Peyer's patch (tissue), 4 donors: Measurements from ENCODE around the gene SOX1. TPM values are rescaled to one million over a fixed set of nuclear protein-coding genes. Genes with fewer than 3 reads are reported as not detected.
A peak's percentile ranks its signal among the peaks of the same experiment; 100 is the strongest.

Source experiments
- DNase-seq, 3 donors: peaks; one replicate each; pipeline ENCODE4 v3.0.0-alpha.2; 2017 to 2019
- H3K27ac ChIP-seq, 4 donors: fragments of 200-600 bp; sonication (generic); one replicate each; pipeline ENCODE4 v1.5.1; 2016 to 2019
- H3K27me3 ChIP-seq, 2 donors: fragments of 200-600 bp; sonication (generic); one replicate each; pipeline ENCODE4 v1.5.1; 2019
- H3K36me3 ChIP-seq, 3 donors: fragments of 200-600 bp; sonication (generic); one replicate each; pipeline ENCODE4 v1.5.1; 2016 to 2019
- H3K4me1 ChIP-seq, 4 donors: fragments of 200-600 bp; sonication (generic); one replicate each; pipeline ENCODE4 v1.5.1; 2016 to 2019
- H3K4me3 ChIP-seq, 4 donors: fragments of 200-600 bp; sonication (generic); 1 replicate in 3 of 4; 2 replicates in 1 of 4; pipeline ENCODE4 v1.5.1; 2016 to 2019; ENCODE audit warnings: mild to moderate bottlenecking in 1 of 4
- H3K9me3 ChIP-seq, 4 donors: fragments of 200-600 bp; sonication (generic); one replicate each; pipeline ENCODE4 v1.5.1; 2016 to 2019; ENCODE audit warnings: mild to moderate bottlenecking in 1 of 4
- CTCF ChIP-seq, 6 experiments: fragments of 450-650 bp in 4 of 6; fragments of 200-600 bp in 2 of 6; sonication (generic) in 1 of 6; IDR thresholded peaks; one replicate each; pipeline ENCODE4 v1.5.1; 2017 to 2019; ENCODE audit warnings: antibody characterized with exemption in 6 of 6, mild to moderate bottlenecking in 3 of 6, moderate library complexity in 1 of 6
- POLR2A ChIP-seq, 2 donors: fragments of 450-650 bp; IDR thresholded peaks; one replicate each; pipeline ENCODE4 v1.5.1; 2017; ENCODE audit warnings: antibody characterized with exemption in 2 of 2, mild to moderate bottlenecking in 2 of 2, moderate library complexity in 2 of 2
- total RNA-seq, 4 donors: library from RNA; depleted of rRNA; stranded (reverse); fragments of >200 nt; gene quantifications; one replicate each; pipeline ENCODE4 v1.1.0, GENCODE V29; 2016

SOX1 gene
- not detected for total RNA-seq

- DNase-seq, result no peak
- no peak for TF ChIP-seq POLR2A (IDR thresholded peaks at IDR 0.05)
- TF ChIP-seq CTCF (IDR thresholded peaks at IDR 0.05), result no peak
- peaks cover 0 to 20% (median 0%) of the 10 kb centered on the region in 4 donors for H3K4me1 ChIP-seq
- H3K27ac ChIP-seq, result no peak within 1 kb of the TSS
- peaks cover 0 to 9% (median 0%) of the 10 kb centered on the region in 4 donors for H3K9me3 ChIP-seq
- no peaks in the 10 kb centered on the region for H3K36me3 ChIP-seq
- H3K27me3 ChIP-seq, result peaks cover 0 to 74% of the 10 kb centered on the region in 2 donors
- peak within 1 kb of the TSS in 3 of 4 donors; percentile 26 to 37 (median 35) for H3K4me3 ChIP-seq
Observed at GRCh38 chr13:112067116-112067741, at the start of gene SOX1. TSS of gene SOX1 (plus strand) at chr13:112067149. CDS start at chr13:112067659, 510 bp downstream.

GRCh38 chr13:112024577-112024976 lies 42.4 kb upstream of the SOX1 start:
- Histone ChIP-seq H3K27me3 (no peaks in the 10 kb centered on the region), H3K27ac (no peak overlapping the region), H3K4me1 (no peaks in the 10 kb centered on the region), H3K4me3 (no peak overlapping the region), H3K9me3 (no peaks in the 10 kb centered on the region), H3K36me3 (no peaks in the 10 kb centered on the region)
- no peak for DNase-seq
- TF ChIP-seq CTCF (IDR thresholded peaks at IDR 0.05), result no peak
- no peak for TF ChIP-seq POLR2A (IDR thresholded peaks at IDR 0.05)

- Histone ChIP-seq H3K27me3 (no peaks in the 10 kb centered on the region), H3K27ac (no peak overlapping the region), H3K4me3 (no peak overlapping the region), H3K4me1 (no peaks in the 10 kb centered on the region), H3K36me3 (no peaks in the 10 kb centered on the region), H3K9me3 (no peaks in the 10 kb centered on the region)
- TF ChIP-seq CTCF (IDR thresholded peaks at IDR 0.05) (no peak), POLR2A (IDR thresholded peaks at IDR 0.05) (no peak)
- DNase-seq, result peak in 1 of 3 donors; percentile 33
Observed at GRCh38 chr13:112027250-112027649, 39.7 kb upstream of the SOX1 start.

- TF ChIP-seq CTCF (IDR thresholded peaks at IDR 0.05) (no peak), POLR2A (IDR thresholded peaks at IDR 0.05) (no peak)
- no peaks in the 10 kb centered on the region for H3K9me3 ChIP-seq
- H3K4me3 ChIP-seq, result no peak overlapping the region
- H3K27ac ChIP-seq, result no peak overlapping the region
- no peaks in the 10 kb centered on the region for H3K36me3 ChIP-seq
- peak in 1 of 3 donors; percentile 30 for DNase-seq
- H3K4me1 ChIP-seq, result no peaks in the 10 kb centered on the region
- H3K27me3 ChIP-seq, result no peaks in the 10 kb centered on the region
Observed at GRCh38 chr13:112028481-112028880, 38.5 kb upstream of the SOX1 start.

- TF ChIP-seq CTCF (IDR thresholded peaks at IDR 0.05), result no peak
- TF ChIP-seq POLR2A (IDR thresholded peaks at IDR 0.05), result no peak
- no peaks in the 10 kb centered on the region for H3K9me3 ChIP-seq
- H3K4me3 ChIP-seq, result no peak overlapping the region
- no peaks in the 10 kb centered on the region for H3K36me3 ChIP-seq
- peak in 1 of 3 donors; percentile 33 for DNase-seq
- H3K27me3 ChIP-seq, result no peaks in the 10 kb centered on the region
- no peak overlapping the region for H3K27ac ChIP-seq
- H3K4me1 ChIP-seq, result no peaks in the 10 kb centered on the region
Observed at GRCh38 chr13:112029143-112029542, 37.8 kb upstream of the SOX1 start.
